Osteoblast (primary cell): Measurements from ENCODE around the gene TMEM178B. TPM values are rescaled to one million over a fixed set of nuclear protein-coding genes. Genes with fewer than 3 reads are reported as not detected.

Experiments used
- DNase-seq: peaks from one replicate; pipeline ENCODE4 v3.0.0; 2011; ENCODE audit warnings: low spot score, mixed read lengths; ENCODE audit not compliant: insufficient read length; ENCODE audit errors: missing footprints
- H2AFZ ChIP-seq: 2 replicates; pipeline ENCODE4 v1.6.0; 2011; ENCODE audit warnings: mild to moderate bottlenecking, low read length
- H3K27ac ChIP-seq: 2 replicates; pipeline ENCODE4 v1.5.1; 2011; ENCODE audit warnings: mild to moderate bottlenecking, low read depth, low read length, moderate library complexity
- H3K27me3 ChIP-seq: 2 replicates; pipeline ENCODE4 v1.6.0; 2012; ENCODE audit warnings: mild to moderate bottlenecking, control low read depth, inconsistent platforms, low read length, moderate library complexity; ENCODE audit not compliant: insufficient read depth
- H3K36me3 ChIP-seq: 2 replicates; pipeline ENCODE4 v1.5.1; 2011; ENCODE audit warnings: mild to moderate bottlenecking, low read length, control low read depth, moderate library complexity; ENCODE audit not compliant: insufficient read depth
- H3K4me1 ChIP-seq: 2 replicates; pipeline ENCODE4 v1.5.1; 2011; ENCODE audit warnings: mild to moderate bottlenecking, low read length, control low read depth, moderate library complexity; ENCODE audit not compliant: insufficient read depth
- H3K4me2 ChIP-seq: 2 replicates; pipeline ENCODE4 v1.6.0; 2011; ENCODE audit warnings: mild to moderate bottlenecking, low read length; ENCODE audit not compliant: insufficient read depth
- H3K4me3 ChIP-seq: fragments of 200-600 bp; sonication (generic); 3 replicates; pipeline ENCODE4 v1.5.1; 2012; ENCODE audit warnings: mild to moderate bottlenecking, low read length, inconsistent platforms; ENCODE audit not compliant: insufficient read depth
- H3K79me2 ChIP-seq: 2 replicates; pipeline ENCODE4 v1.6.0; 2012; ENCODE audit warnings: mild to moderate bottlenecking, low read length, control low read depth, inconsistent platforms; ENCODE audit not compliant: insufficient read depth
- H3K9me3 ChIP-seq: 2 replicates; pipeline ENCODE4 v1.5.1; 2011; ENCODE audit warnings: low read depth, low read length, control low read depth
- H4K20me1 ChIP-seq: 2 replicates; pipeline ENCODE4 v1.6.0; 2012; ENCODE audit warnings: mild to moderate bottlenecking, low read length, control low read depth; ENCODE audit not compliant: insufficient read depth
- total RNA-seq: library from RNA; depleted of rRNA; stranded (reverse); fragments of >200 nt; gene quantifications from 2 replicates; pipeline ENCODE4 v1.2.3, GENCODE V29; 2012
- TF ChIP-seq, protein P1 (sequence below): IDR thresholded peaks from 2 replicates; pipeline ENCODE4 v1.5.1; 2011; ENCODE audit warnings: mild to moderate bottlenecking, low read depth, low read length, moderate library complexity; ENCODE audit errors: extremely low read depth

Gene TMEM178B
- total RNA-seq, 1 donor: 1.1 TPM

DNA sequence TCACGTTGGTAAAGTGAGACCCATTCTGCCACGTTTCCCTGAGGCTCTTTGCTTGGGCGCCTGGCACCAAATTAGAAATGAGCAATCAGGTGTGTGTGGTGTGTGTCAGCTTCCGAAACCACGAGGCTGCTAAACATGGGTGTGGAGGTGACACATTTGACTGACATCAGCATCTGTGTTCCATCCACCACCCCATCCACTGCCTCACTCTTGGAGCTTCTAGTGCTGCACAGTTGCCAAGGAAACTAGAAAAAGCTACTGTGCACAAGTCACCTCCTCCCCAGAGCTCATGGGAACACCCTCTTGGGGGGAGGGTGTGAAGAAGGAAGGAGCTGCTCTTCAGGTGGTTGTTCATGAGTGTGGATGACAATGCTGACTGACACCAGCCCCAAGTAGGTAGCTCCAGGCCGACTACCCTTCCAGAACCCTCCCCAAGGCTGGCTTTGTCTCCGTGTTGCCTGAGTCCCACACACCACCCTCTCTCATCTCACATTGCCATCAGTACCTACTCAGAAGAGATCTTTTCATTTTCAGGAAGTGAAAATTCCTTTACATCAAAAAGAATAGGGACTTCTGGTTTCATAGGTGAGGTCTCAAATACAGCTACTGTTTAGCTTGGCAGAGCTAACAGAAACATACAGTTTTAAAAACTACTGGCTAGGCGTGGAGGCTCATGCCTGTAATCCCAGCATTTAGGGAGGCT is 152.2 kb downstream of the TMEM178B start:
- H3K36me3 ChIP-seq: no peaks in the 10 kb centered on the region
- no peaks in the 10 kb centered on the region for H4K20me1 ChIP-seq
- H3K4me2 ChIP-seq: no peak overlapping the region
- no peak overlapping the region for H3K27ac ChIP-seq
- H3K4me1 ChIP-seq: no peaks in the 10 kb centered on the region
- H3K79me2 ChIP-seq: no peaks in the 10 kb centered on the region
- H2AFZ ChIP-seq: no peak overlapping the region
- no peak overlapping the region for H3K4me3 ChIP-seq
- H3K27me3 ChIP-seq: no peaks in the 10 kb centered on the region
- DNase-seq: no peak
- TF ChIP-seq, protein P1, sequence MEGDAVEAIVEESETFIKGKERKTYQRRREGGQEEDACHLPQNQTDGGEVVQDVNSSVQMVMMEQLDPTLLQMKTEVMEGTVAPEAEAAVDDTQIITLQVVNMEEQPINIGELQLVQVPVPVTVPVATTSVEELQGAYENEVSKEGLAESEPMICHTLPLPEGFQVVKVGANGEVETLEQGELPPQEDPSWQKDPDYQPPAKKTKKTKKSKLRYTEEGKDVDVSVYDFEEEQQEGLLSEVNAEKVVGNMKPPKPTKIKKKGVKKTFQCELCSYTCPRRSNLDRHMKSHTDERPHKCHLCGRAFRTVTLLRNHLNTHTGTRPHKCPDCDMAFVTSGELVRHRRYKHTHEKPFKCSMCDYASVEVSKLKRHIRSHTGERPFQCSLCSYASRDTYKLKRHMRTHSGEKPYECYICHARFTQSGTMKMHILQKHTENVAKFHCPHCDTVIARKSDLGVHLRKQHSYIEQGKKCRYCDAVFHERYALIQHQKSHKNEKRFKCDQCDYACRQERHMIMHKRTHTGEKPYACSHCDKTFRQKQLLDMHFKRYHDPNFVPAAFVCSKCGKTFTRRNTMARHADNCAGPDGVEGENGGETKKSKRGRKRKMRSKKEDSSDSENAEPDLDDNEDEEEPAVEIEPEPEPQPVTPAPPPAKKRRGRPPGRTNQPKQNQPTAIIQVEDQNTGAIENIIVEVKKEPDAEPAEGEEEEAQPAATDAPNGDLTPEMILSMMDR: no peak
- no peaks in the 10 kb centered on the region for H3K9me3 ChIP-seq

GRCh38 chr7:141227454-141227853 is 153.6 kb downstream of the TMEM178B start:
- DNase-seq: no peak
- Histone ChIP-seq H3K27me3 (no peaks in the 10 kb centered on the region), H3K4me2 (no peak overlapping the region), H4K20me1 (no peaks in the 10 kb centered on the region), H3K79me2 (no peaks in the 10 kb centered on the region), H3K4me1 (no peaks in the 10 kb centered on the region), H2AFZ (no peak overlapping the region), H3K27ac (no peak overlapping the region), H3K4me3 (no peak overlapping the region), H3K36me3 (no peaks in the 10 kb centered on the region), H3K9me3 (no peaks in the 10 kb centered on the region)
- TF ChIP-seq, protein P1: no peak

- TF ChIP-seq, protein P1: no peak
- Histone ChIP-seq H2AFZ (no peak overlapping the region), H3K36me3 (no peaks in the 10 kb centered on the region), H4K20me1 (no peaks in the 10 kb centered on the region), H3K4me3 (no peak overlapping the region), H3K9me3 (no peaks in the 10 kb centered on the region), H3K79me2 (no peaks in the 10 kb centered on the region), H3K27ac (no peak overlapping the region), H3K4me2 (no peak overlapping the region), H3K27me3 (no peaks in the 10 kb centered on the region), H3K4me1 (no peaks in the 10 kb centered on the region)
- DNase-seq: no peak
These were observed 154.6 kb downstream of the TMEM178B start for GRCh38 chr7:141228482-141228881.

- no peak for DNase-seq
- Histone ChIP-seq H3K4me2 (no peak overlapping the region), H3K79me2 (no peaks in the 10 kb centered on the region), H3K9me3 (no peaks in the 10 kb centered on the region), H3K4me3 (no peak overlapping the region), H3K27ac (no peak overlapping the region), H3K36me3 (no peaks in the 10 kb centered on the region), H3K4me1 (no peaks in the 10 kb centered on the region), H2AFZ (no peak overlapping the region), H4K20me1 (no peaks in the 10 kb centered on the region), H3K27me3 (no peaks in the 10 kb centered on the region)
- TF ChIP-seq, protein P1: peak; percentile 47
These were observed 157.3 kb downstream of the TMEM178B start for GRCh38 chr7:141231018-141231792.
